HEK293 (cell line): Measurements from ENCODE around the gene MYO1C.

Source experiments
- CTCF ChIA-PET: fragments of 350-600 bp; formaldehyde crosslinking; extraction: SDS; loops from one replicate; lab custom pipeline; 2021; ENCODE audit warnings: antibody characterized with exemption; lab: Yijun Ruan, JAX
- POLR2A ChIA-PET: fragments of 300-600 bp; formaldehyde crosslinking; extraction: SDS; loops from one replicate; lab custom pipeline; 2020; ENCODE audit warnings: antibody characterized with exemption, inconsistent platforms; lab: Yijun Ruan, JAX
- H3K27ac ChIP-seq: fragments of 200-500 bp; sonication (Bioruptor generic); 2 replicates; pipeline ENCODE4 v1.5.1; 2014; ENCODE audit warnings: low read depth, low read length, control low read depth, inconsistent platforms; ENCODE audit errors: extremely low read depth
- H3K36me3 ChIP-seq, 2 experiments: fragments of 200-500 bp in 1 of 2; sonication (Bioruptor generic) in 1 of 2; 1 replicate in 1 of 2; 2 replicates in 1 of 2; pipeline ENCODE4 v1.5.1; 2014 to 2017; ENCODE audit warnings: inconsistent platforms in 2 of 2, low read length in 2 of 2; ENCODE audit not compliant: control insufficient read depth in 2 of 2, insufficient read depth in 1 of 2
- H3K4me1 ChIP-seq: fragments of 200-500 bp; sonication (Bioruptor generic); 2 replicates; pipeline ENCODE4 v1.5.1; 2014; ENCODE audit warnings: mild to moderate bottlenecking, low read length, inconsistent platforms; ENCODE audit not compliant: control insufficient read depth, insufficient read depth
- H3K4me3 ChIP-seq: 2 replicates; pipeline ENCODE4 v1.5.1; 2011; ENCODE audit warnings: low read depth, mild to moderate bottlenecking, control low read depth, low read length, moderate library complexity
- H3K9me3 ChIP-seq: fragments of 200-500 bp; sonication (Bioruptor generic); 2 replicates; pipeline ENCODE4 v1.5.1; 2014; ENCODE audit warnings: low read depth, low read length, inconsistent platforms; ENCODE audit not compliant: control insufficient read depth, insufficient read depth
- ATF2 ChIP-seq: fragments of 450-650 bp; formaldehyde crosslinking; IDR thresholded peaks from 2 replicates; pipeline ENCODE4 v1.5.1; 2016; ENCODE audit warnings: missing biosample characterization, missing genetic modification characterization, low read depth
- MZF1 ChIP-seq: fragments of 450-650 bp; formaldehyde crosslinking; IDR thresholded peaks from 2 replicates; pipeline ENCODE4 v1.5.1; 2017; ENCODE audit warnings: missing biosample characterization, missing genetic modification characterization, borderline replicate concordance
- OSR2 ChIP-seq: fragments of 450-650 bp; formaldehyde crosslinking; IDR thresholded peaks from 2 replicates; pipeline ENCODE4 v1.5.1; 2016; ENCODE audit warnings: missing biosample characterization, missing genetic modification characterization
- REPIN1 ChIP-seq: fragments of 450-650 bp; formaldehyde crosslinking; IDR thresholded peaks from 2 replicates; pipeline ENCODE4 v1.5.1; 2017; ENCODE audit warnings: missing biosample characterization, missing genetic modification characterization, low read depth
- ZNF214 ChIP-seq: fragments of 450-650 bp; formaldehyde crosslinking; IDR thresholded peaks from 2 replicates; pipeline ENCODE4 v1.5.1; 2017; ENCODE audit warnings: missing biosample characterization, mild to moderate bottlenecking, missing genetic modification characterization, borderline replicate concordance
- ZNF423 ChIP-seq: fragments of 450-650 bp; formaldehyde crosslinking; IDR thresholded peaks from 2 replicates; pipeline ENCODE4 v1.5.1; 2016; ENCODE audit warnings: missing biosample characterization, missing genetic modification characterization
- ZNF48 ChIP-seq: fragments of 450-650 bp; formaldehyde crosslinking; IDR thresholded peaks from 2 replicates; pipeline ENCODE4 v1.5.1; 2016; ENCODE audit warnings: missing biosample characterization, missing genetic modification characterization
- ZNF513 ChIP-seq: fragments of 450-650 bp; IDR thresholded peaks from 2 replicates; pipeline ENCODE4 v1.5.1; 2018; ENCODE audit warnings: missing biosample characterization, missing genetic modification characterization
- ZNF529 ChIP-seq: fragments of 450-650 bp; formaldehyde crosslinking; IDR thresholded peaks from 2 replicates; pipeline ENCODE4 v1.5.1; 2017; ENCODE audit warnings: missing genetic modification characterization, missing biosample characterization; ENCODE audit not compliant: insufficient replicate concordance
- ZNF530 ChIP-seq: fragments of 450-650 bp; formaldehyde crosslinking; IDR thresholded peaks from 2 replicates; pipeline ENCODE4 v1.5.1; 2016; ENCODE audit warnings: low read depth, missing biosample characterization, missing genetic modification characterization
- ZNF560 ChIP-seq: fragments of 450-650 bp; formaldehyde crosslinking; IDR thresholded peaks from 2 replicates; pipeline ENCODE4 v1.5.1; 2017; ENCODE audit warnings: missing biosample characterization, missing genetic modification characterization, borderline replicate concordance
- ZNF580 ChIP-seq: fragments of 450-650 bp; formaldehyde crosslinking; IDR thresholded peaks from 2 replicates; pipeline ENCODE4 v1.5.1; 2016; ENCODE audit warnings: missing biosample characterization, missing genetic modification characterization
- ZNF670 ChIP-seq: fragments of 450-650 bp; formaldehyde crosslinking; IDR thresholded peaks from 2 replicates; pipeline ENCODE4 v1.5.1; 2016; ENCODE audit warnings: missing biosample characterization, missing genetic modification characterization, low read depth
- ZNF76 ChIP-seq: fragments of 450-650 bp; formaldehyde crosslinking; IDR thresholded peaks from 2 replicates; pipeline ENCODE4; 2016; ENCODE audit warnings: low read depth, missing biosample characterization, missing genetic modification characterization, borderline replicate concordance
- ZNF768 ChIP-seq: fragments of 450-650 bp; formaldehyde crosslinking; IDR thresholded peaks from 2 replicates; pipeline ENCODE4 v1.5.1; 2018; ENCODE audit warnings: missing biosample characterization, mild to moderate bottlenecking, missing genetic modification characterization
- ZNF777 ChIP-seq: fragments of 450-650 bp; formaldehyde crosslinking; IDR thresholded peaks from 2 replicates; pipeline ENCODE4 v1.5.1; 2017; ENCODE audit warnings: missing biosample characterization, missing genetic modification characterization, borderline replicate concordance
- ZSCAN23 ChIP-seq: fragments of 450-650 bp; formaldehyde crosslinking; IDR thresholded peaks from 2 replicates; pipeline ENCODE4 v1.5.1; 2016; ENCODE audit warnings: missing biosample characterization, missing genetic modification characterization
- ZSCAN5A ChIP-seq: fragments of 450-650 bp; formaldehyde crosslinking; IDR thresholded peaks from 2 replicates; pipeline ENCODE4 v1.5.1; 2016; ENCODE audit warnings: missing biosample characterization, missing genetic modification characterization
- TF ChIP-seq, protein P1 (sequence below): fragments of 450-650 bp; formaldehyde crosslinking; IDR thresholded peaks from 2 replicates; pipeline ENCODE4 v1.5.1; 2016; ENCODE audit warnings: missing biosample characterization, missing genetic modification characterization
- TF ChIP-seq, protein P2 (sequence below): fragments of 450-650 bp; formaldehyde crosslinking; IDR thresholded peaks from 2 replicates; pipeline ENCODE4 v1.5.1; 2016; ENCODE audit warnings: missing biosample characterization, missing genetic modification characterization
- TF ChIP-seq, protein P3 (sequence below): fragments of 450-650 bp; formaldehyde crosslinking; IDR thresholded peaks from 2 replicates; pipeline ENCODE4 v1.5.1; 2016; ENCODE audit warnings: missing biosample characterization, missing genetic modification characterization

Gene MYO1C

DNA sequence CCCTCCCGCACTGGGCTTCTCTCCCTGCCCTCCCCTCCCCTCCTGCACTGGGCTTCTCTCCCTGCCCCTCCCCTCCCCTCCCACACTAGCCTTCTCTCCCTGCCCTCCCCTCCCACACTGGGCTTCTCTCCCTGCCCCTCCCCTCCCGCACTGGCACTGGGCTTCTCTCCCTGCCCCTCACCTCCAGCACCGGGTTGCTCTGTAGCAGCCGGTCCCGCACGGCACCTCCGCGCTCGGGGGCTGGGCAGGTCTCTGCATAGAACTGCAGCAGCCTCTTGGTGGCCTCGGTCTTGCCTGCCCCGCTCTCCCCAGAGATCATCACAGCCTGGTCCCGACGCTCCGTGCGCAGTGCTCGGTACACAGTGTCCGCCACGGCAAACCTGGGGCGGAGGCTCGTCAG lies 9.8 kb downstream of the MYO1C start:
- H3K9me3 ChIP-seq = no peaks in the 10 kb centered on the region
- no peak for TF ChIP-seq ZNF529

DNA sequence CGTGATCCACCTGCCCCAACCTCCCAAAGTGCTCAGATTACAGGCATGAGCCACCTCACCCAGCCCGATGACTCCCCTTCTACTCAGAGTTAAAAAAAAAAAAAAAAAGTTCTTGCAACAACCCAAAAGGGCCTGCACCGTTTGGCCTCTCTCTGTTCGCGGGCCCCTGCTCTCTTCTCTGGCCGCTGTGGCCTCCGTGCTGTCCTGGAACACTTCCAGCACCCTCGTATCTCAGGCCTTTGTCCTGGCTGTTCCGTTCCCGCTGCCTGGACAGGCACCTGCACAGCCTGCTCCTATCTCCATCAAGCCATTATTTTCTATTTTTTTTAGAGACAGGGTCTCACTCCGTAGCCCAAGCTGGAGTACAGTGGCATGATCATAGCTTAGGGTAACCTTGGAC lies 10.8 kb downstream of the MYO1C start:
- no peak for TF ChIP-seq ZNF513 (tag by site-specific recombination)
- TF ChIP-seq ZNF530 (tag by site-specific recombination) = no peak
- no peak for TF ChIP-seq ZSCAN5A (tag by site-specific recombination)
- no peak for TF ChIP-seq ZNF48 (tag by site-specific recombination)
- TF ChIP-seq ZNF768 (tag by site-specific recombination) = no peak
- no peak for TF ChIP-seq ZNF423
- TF ChIP-seq ZNF560 = no peak
- TF ChIP-seq, protein P1, sequence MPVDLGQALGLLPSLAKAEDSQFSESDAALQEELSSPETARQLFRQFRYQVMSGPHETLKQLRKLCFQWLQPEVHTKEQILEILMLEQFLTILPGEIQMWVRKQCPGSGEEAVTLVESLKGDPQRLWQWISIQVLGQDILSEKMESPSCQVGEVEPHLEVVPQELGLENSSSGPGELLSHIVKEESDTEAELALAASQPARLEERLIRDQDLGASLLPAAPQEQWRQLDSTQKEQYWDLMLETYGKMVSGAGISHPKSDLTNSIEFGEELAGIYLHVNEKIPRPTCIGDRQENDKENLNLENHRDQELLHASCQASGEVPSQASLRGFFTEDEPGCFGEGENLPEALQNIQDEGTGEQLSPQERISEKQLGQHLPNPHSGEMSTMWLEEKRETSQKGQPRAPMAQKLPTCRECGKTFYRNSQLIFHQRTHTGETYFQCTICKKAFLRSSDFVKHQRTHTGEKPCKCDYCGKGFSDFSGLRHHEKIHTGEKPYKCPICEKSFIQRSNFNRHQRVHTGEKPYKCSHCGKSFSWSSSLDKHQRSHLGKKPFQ (tag by site-specific recombination) = no peak
- no peak for TF ChIP-seq ZNF214 (tag by site-specific recombination)
- no peak for TF ChIP-seq MZF1 (tag by site-specific recombination)
- no peak for TF ChIP-seq ZNF670 (tag by site-specific recombination)
- TF ChIP-seq ZNF777 = no peak
- no peak for TF ChIP-seq ZNF76 (tag by site-specific recombination)
- TF ChIP-seq ZSCAN23 = no peak
- TF ChIP-seq OSR2 (tag by site-specific recombination) = no peak
- Histone ChIP-seq H3K4me3 (no peak overlapping the region), H3K4me1 (peaks cover 4% of the 10 kb centered on the region; the same call in 1 of the 2 replicates), H3K27ac (no peak overlapping the region), H3K9me3 (no peaks in the 10 kb centered on the region), H3K36me3 (peaks cover 23 to 64% of the 10 kb centered on the region in 2 experiments; a peak in 2 of 3 replicates)
- POLR2A ChIA-PET = no interaction called here
- CTCF ChIA-PET = no interaction called here

More for the DNA sequence above, 9.8 kb downstream of the MYO1C start:
- CTCF ChIA-PET = no interaction called here
- H3K4me1 ChIP-seq = peaks cover 4% of the 10 kb centered on the region; the same call in 1 of the 2 replicates
- H3K36me3 ChIP-seq = peaks cover 16 to 56% of the 10 kb centered on the region in 2 experiments; a peak in 2 of 3 replicates
- POLR2A ChIA-PET = no interaction called here
- H3K27ac ChIP-seq = no peak overlapping the region
- no peak overlapping the region for H3K4me3 ChIP-seq

DNA sequence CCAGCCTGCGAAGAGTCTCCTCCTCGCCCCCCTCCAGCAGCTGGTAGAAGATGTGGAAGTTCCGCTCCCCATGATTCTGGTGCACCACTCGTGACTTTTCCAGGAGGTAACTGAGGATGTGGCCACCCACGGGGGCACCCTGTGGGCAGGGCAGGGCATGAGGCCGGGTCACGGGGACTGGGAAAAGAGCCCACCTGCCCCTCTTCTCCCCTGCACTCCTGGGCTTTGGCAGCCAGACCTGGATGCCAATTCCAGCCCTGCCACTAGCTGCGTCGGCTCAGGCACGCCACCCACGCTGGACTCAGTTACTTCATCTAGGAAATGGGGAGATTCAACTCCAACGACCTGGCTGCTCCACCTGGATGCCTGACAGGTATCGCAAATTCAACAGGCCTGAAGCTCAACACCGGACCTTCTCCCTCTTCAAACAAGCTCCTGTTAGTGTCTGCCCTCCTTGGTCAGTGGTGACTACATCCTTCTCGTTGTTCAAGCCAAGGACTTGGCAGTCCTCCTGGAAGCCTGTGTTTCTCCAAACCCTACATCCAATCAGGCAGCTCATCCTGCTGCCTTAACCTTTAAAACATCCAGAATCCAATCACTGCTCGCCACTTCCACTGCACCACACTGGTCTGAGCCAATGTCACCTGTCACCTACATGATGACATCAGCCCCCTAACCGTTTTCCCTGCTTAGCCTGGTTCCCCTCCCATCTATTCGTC lies 11.6 kb downstream of the MYO1C start:
- H3K4me3 ChIP-seq = no peak overlapping the region
- CTCF ChIA-PET = interaction anchor here (0.6 kb wide), 1 partner anchor 116 kb away, joined by 3 read pairs; no protein-coding TSS in a partner anchor
- H3K9me3 ChIP-seq = no peaks in the 10 kb centered on the region
- POLR2A ChIA-PET = no interaction called here
- peaks cover 4% of the 10 kb centered on the region; the same call in 1 of the 2 replicates for H3K4me1 ChIP-seq
- peaks cover 27 to 71% of the 10 kb centered on the region in 2 experiments; a peak in 2 of 3 replicates for H3K36me3 ChIP-seq
- H3K27ac ChIP-seq = no peak overlapping the region
- no peak for TF ChIP-seq ZNF580 (tag by site-specific recombination)
- 0 out of 2 replicates have a peak, but pooled peaks have one; percentile 14 for TF ChIP-seq ATF2 (tag by site-specific recombination)
- TF ChIP-seq, protein P2, sequence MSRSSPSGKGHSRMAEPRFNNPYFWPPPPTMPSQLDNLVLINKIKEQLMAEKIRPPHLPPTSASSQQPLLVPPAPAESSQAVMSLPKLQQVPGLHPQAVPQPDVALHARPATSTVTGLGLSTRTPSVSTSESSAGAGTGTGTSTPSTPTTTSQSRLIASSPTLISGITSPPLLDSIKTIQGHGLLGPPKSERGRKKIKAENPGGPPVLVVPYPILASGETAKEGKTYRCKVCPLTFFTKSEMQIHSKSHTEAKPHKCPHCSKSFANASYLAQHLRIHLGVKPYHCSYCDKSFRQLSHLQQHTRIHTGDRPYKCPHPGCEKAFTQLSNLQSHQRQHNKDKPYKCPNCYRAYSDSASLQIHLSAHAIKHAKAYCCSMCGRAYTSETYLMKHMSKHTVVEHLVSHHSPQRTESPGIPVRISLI (tag by site-specific recombination) = no peak
- TF ChIP-seq REPIN1 = no peak
- TF ChIP-seq, protein P3, sequence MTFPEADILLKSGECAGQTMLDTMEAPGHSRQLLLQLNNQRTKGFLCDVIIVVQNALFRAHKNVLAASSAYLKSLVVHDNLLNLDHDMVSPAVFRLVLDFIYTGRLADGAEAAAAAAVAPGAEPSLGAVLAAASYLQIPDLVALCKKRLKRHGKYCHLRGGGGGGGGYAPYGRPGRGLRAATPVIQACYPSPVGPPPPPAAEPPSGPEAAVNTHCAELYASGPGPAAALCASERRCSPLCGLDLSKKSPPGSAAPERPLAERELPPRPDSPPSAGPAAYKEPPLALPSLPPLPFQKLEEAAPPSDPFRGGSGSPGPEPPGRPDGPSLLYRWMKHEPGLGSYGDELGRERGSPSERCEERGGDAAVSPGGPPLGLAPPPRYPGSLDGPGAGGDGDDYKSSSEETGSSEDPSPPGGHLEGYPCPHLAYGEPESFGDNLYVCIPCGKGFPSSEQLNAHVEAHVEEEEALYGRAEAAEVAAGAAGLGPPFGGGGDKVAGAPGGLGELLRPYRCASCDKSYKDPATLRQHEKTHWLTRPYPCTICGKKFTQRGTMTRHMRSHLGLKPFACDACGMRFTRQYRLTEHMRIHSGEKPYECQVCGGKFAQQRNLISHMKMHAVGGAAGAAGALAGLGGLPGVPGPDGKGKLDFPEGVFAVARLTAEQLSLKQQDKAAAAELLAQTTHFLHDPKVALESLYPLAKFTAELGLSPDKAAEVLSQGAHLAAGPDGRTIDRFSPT (tag by site-specific recombination) = 0 out of 2 replicates have a peak, but pooled peaks have one; percentile 60
